Smooth muscle cell (in vitro differentiated cells): ENCODE data around the gene CBY2. TPM values are rescaled to one million over a fixed set of nuclear protein-coding genes. Genes with fewer than 3 reads are reported as not detected.
A peak's percentile ranks its signal among the peaks of the same experiment; 100 is the strongest.

ENCODE experiments used
- DNase-seq: peaks from one replicate; lab custom pipeline; 2025; ENCODE audit not compliant: unreplicated experiment; lab: John Stamatoyannopoulos, UW
- H2AFZ ChIP-seq: fragments of 200-600 bp; sonication (generic); 2 replicates; pipeline ENCODE4 v1.6.0; 2016; ENCODE audit warnings: antibody characterized with exemption, low read depth, mild to moderate bottlenecking
- H3F3A ChIP-seq: fragments of 200-600 bp; sonication (generic); 2 replicates; pipeline ENCODE4 v1.6.0; 2017; ENCODE audit warnings: antibody characterized with exemption, low read depth
- H3K27ac ChIP-seq: fragments of 200-600 bp; sonication (generic); 2 replicates; pipeline ENCODE4 v1.5.1; 2016; ENCODE audit warnings: low read depth, mild to moderate bottlenecking
- H3K27me3 ChIP-seq: fragments of 200-600 bp; sonication (generic); 2 replicates; pipeline ENCODE4 v1.6.1; 2016; ENCODE audit warnings: low read depth, mild to moderate bottlenecking
- H3K36me3 ChIP-seq: fragments of 200-600 bp; sonication (generic); 2 replicates; pipeline ENCODE4 v1.5.1; 2016; ENCODE audit warnings: low read depth
- H3K4me1 ChIP-seq: fragments of 200-600 bp; sonication (generic); 2 replicates; pipeline ENCODE4 v1.5.1; 2016; ENCODE audit warnings: low read depth
- H3K4me2 ChIP-seq: fragments of 200-600 bp; sonication (generic); 2 replicates; pipeline ENCODE4 v1.6.0; 2016; ENCODE audit warnings: mild to moderate bottlenecking
- H3K4me3 ChIP-seq: fragments of 200-600 bp; sonication (generic); 2 replicates; pipeline ENCODE4 v1.5.1; 2016; ENCODE audit warnings: mild to moderate bottlenecking
- H3K79me2 ChIP-seq: fragments of 200-600 bp; sonication (generic); 2 replicates; pipeline ENCODE4 v1.6.0; 2016; ENCODE audit warnings: low read depth, mild to moderate bottlenecking
- H3K9ac ChIP-seq: fragments of 200-600 bp; sonication (generic); 2 replicates; pipeline ENCODE4 v1.6.0; 2016; ENCODE audit warnings: low read depth
- H3K9me3 ChIP-seq: fragments of 200-600 bp; sonication (generic); replicated peaks from 2 replicates; pipeline ENCODE4 v1.5.1; 2016; ENCODE audit warnings: low read depth
- H4K20me1 ChIP-seq: fragments of 200-600 bp; sonication (generic); 2 replicates; pipeline ENCODE4 v1.6.0; 2016; ENCODE audit warnings: low read depth
- CTCF ChIP-seq: fragments of 200-600 bp; sonication (generic); IDR thresholded peaks from 2 replicates; pipeline ENCODE4 v1.5.1; 2017; ENCODE audit warnings: borderline replicate concordance, mild to moderate bottlenecking, antibody characterized with exemption; ENCODE audit not compliant: insufficient read depth, poor library complexity, severe bottlenecking
- WGBS: methylation state at CpG from one replicate; pipeline ENCODE4 v1.1.7; 2016; ENCODE audit warnings: low lambda C conversion rate; 5-methylcytosine and 5-hydroxymethylcytosine counted together
- polyA plus RNA-seq: library from polyadenylated mRNA; unstranded; fragments of >200 nt; fragmentation: Nextera tagmentation; extraction: Ambion mirVana; gene quantifications from 2 replicates; pipeline ENCODE4 v1.2.1, GENCODE V29; 2016
- total RNA-seq: library from RNA; depleted of rRNA; stranded (reverse); fragments of >200 nt; gene quantifications from 2 replicates; pipeline ENCODE4 v1.2.3, GENCODE V29; 2014

The CBY2 gene
- total and polyA plus RNA-seq, 2 experiments from 2014 or later = not detected

- H2AFZ ChIP-seq = no peak overlapping the region
- no peak overlapping the region for H3K27ac ChIP-seq
- H3K4me1 ChIP-seq = no peaks in the 10 kb centered on the region
- WGBS = 83% methylated on average over 3 of the region's 3 CpGs
- H3K4me3 ChIP-seq = no peak overlapping the region
- no peaks in the 10 kb centered on the region for H3K9me3 ChIP-seq
- H3K79me2 ChIP-seq = no peaks in the 10 kb centered on the region
- H3K9ac ChIP-seq = no peak overlapping the region
- no peak for DNase-seq
- H3F3A ChIP-seq = no peaks in the 10 kb centered on the region
- no peaks in the 10 kb centered on the region for H3K36me3 ChIP-seq
- peaks cover 12% of the 10 kb centered on the region for H3K27me3 ChIP-seq
- H3K4me2 ChIP-seq = no peak overlapping the region
- no peaks in the 10 kb centered on the region for H4K20me1 ChIP-seq
- TF ChIP-seq CTCF = no peak
Observed at GRCh38 chr13:45715351-45715750, 13.2 kb downstream of the CBY2 start.

GRCh38 chr13:45717349-45717748, 15.2 kb downstream of the CBY2 start:
- no peak overlapping the region for H3K4me2 ChIP-seq
- no peak overlapping the region for H3K27ac ChIP-seq
- no peaks in the 10 kb centered on the region for H3F3A ChIP-seq
- no peak overlapping the region for H3K9ac ChIP-seq
- H3K79me2 ChIP-seq = no peaks in the 10 kb centered on the region
- WGBS = 97% methylated on average over 1 of the region's 1 CpG
- no peak for DNase-seq
- no peak for TF ChIP-seq CTCF
- H3K36me3 ChIP-seq = no peaks in the 10 kb centered on the region
- H3K4me3 ChIP-seq = no peak overlapping the region
- no peak overlapping the region for H2AFZ ChIP-seq
- H3K27me3 ChIP-seq = peaks cover 12% of the 10 kb centered on the region
- no peaks in the 10 kb centered on the region for H4K20me1 ChIP-seq
- H3K4me1 ChIP-seq = no peaks in the 10 kb centered on the region
- no peaks in the 10 kb centered on the region for H3K9me3 ChIP-seq

- TF ChIP-seq CTCF = peak; percentile 60
- DNase-seq = no peak
- Histone ChIP-seq H3K4me2 (no peak overlapping the region), H3K4me3 (no peak overlapping the region), H3K9me3 (no peaks in the 10 kb centered on the region), H4K20me1 (no peaks in the 10 kb centered on the region), H3K79me2 (no peaks in the 10 kb centered on the region), H2AFZ (no peak overlapping the region), H3K4me1 (no peaks in the 10 kb centered on the region), H3K9ac (no peak overlapping the region), H3K27ac (no peak overlapping the region), H3F3A (no peaks in the 10 kb centered on the region), H3K27me3 (peaks cover 17% of the 10 kb centered on the region), H3K36me3 (no peaks in the 10 kb centered on the region)
- 27% methylated on average over 5 of the region's 5 CpGs for WGBS
Observed at GRCh38 chr13:45718063-45718462, 15.9 kb downstream of the CBY2 start.

GRCh38 chr13:45718992-45719391, 16.9 kb downstream of the CBY2 start:
- Histone ChIP-seq H3F3A (no peaks in the 10 kb centered on the region), H3K27me3 (peaks cover 26% of the 10 kb centered on the region), H3K27ac (no peak overlapping the region), H3K9ac (no peak overlapping the region), H3K4me3 (no peak overlapping the region), H2AFZ (no peak overlapping the region), H3K4me2 (no peak overlapping the region), H3K36me3 (no peaks in the 10 kb centered on the region), H3K9me3 (no peaks in the 10 kb centered on the region), H3K4me1 (no peaks in the 10 kb centered on the region), H4K20me1 (no peaks in the 10 kb centered on the region), H3K79me2 (no peaks in the 10 kb centered on the region)
- no peak for TF ChIP-seq CTCF
- DNase-seq = no peak
- WGBS = 31% methylated on average over 1 of the region's 1 CpG
